DMS153 treated with DMSO at 0.1 percent for 48 hours (cell line): Measurements from ENCODE around the gene HOATZ.

ENCODE experiments used
- DNase-seq: peaks from one replicate; lab custom pipeline; 2025; ENCODE audit not compliant: unreplicated experiment; lab: John Stamatoyannopoulos, UW

HOATZ gene

DNA sequence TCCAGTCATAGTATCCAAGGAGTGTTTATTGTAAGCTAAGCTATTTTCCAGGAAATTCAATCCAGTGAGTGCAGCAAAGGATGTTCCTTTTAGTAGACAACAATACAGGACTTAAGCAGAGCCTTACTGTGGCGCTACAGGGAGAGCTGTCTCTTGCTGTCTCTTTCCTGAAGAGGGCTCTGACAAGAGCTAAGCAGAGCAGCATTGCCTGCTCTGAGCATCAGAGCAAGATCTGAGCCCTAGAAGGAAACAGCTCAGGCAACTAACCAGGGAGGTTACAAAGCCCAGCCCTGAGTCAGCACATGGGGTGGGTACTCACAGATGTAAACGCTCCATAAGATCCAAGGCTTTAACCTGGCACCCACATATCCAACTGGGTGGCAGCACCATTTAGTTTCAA is 33.9 kb downstream of the HOATZ start:
- DNase-seq = no peak

DNA sequence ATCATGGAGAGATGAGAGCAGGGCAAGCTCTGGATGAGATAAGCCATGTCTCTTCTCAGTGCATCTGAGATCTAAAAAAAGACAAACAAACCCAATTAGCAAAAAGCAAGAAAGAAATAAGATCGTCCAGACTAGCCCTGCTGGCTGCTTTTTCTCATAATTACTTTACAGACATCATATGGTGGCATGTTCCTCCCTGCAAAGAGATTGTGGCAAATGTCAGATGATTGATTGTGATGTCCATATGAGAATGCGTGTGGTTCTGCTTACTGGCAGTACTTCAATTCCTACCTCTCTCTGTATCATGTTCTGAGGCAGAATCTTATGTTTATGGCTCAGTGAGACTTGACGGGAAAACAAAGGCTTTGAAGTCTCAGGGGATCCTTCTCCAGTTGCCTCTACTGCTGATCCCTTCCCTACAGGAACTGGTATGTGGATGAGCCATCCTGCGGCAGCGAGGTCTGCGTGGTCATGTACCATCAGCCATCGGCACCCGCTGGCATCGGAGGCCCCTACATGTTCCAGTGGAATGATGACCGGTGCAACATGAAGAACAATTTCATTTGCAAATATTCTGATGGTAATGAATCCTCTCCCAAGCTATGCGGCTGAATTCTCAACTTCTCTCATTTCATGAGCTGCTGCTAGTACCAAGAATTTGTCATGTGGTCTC is 34.8 kb downstream of the HOATZ start:
- no peak for DNase-seq

DNA sequence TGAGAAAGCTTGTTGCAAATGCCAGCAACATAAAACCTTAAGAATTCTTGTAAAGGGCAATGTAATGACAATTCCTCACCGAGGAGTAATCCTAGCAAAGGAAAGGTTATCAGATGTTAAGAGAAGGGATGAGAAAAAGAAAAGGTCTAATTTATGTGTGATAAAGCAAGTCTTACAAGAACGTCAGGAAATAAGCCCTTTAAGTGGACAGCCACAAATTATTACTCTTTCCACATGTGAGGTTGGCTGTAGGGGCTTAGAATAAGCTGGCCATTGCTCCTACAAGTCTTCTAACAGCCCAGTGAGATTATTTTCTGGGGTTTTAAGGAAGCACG is 35.3 kb downstream of the HOATZ start:
- DNase-seq = no peak

DNA sequence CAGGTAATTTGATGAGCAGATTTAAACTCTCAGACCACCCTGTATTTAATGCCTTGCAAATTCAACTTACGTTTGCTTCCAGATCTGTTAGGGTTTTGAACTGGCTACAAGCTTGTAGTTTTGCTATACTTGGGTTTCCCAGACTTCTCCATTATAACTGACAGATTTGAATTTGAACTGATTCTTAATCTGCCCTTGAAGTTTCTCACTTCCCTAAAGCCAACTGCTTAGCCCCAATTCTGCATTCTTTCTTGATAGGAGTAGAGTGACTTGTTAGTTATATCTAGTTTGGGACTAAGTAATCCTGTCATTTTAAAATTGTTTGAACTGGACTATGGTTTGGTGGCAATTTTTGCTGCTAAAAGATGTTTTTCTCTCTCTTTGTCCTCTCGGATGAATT is 35.7 kb downstream of the HOATZ start:
- DNase-seq = no peak

DNA sequence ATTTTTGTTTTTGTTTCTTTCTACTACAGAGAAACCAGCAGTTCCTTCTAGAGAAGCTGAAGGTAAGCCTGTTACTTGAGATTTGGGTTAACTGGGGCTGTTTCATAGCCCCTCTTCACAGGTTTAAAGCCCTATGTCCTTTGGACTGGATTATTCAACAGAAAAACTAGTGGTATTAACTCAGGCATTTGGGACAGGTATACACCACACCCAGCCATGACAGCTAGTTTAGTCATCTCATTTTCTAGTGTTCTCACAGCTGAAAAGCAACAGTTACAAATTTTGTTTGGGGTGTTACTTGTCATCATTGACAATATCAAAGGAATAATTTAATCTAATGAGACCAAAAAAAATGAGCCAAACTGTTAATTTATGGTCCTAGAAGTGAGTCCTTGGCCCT is 40.0 kb downstream of the HOATZ start:
- DNase-seq = no peak

DNA sequence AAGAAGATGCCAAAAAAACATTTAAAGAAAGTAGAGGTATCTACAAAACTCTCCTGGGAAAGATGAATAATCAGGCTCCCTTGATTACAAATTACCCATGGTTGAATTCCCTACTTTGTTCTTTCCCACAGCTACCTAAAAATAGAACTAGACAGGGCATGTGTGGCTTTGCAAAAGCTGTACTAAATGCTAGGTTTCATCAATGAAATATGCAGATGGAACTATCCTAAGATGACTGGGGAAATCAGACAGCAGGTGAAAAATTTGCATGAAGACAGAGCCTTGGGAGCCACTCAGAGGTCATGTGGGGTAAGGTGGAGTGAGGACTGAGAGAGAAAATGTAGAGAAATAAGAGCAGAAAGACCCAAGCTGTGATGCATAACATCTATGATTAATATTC is 40.7 kb downstream of the HOATZ start:
- no peak for DNase-seq

DNA sequence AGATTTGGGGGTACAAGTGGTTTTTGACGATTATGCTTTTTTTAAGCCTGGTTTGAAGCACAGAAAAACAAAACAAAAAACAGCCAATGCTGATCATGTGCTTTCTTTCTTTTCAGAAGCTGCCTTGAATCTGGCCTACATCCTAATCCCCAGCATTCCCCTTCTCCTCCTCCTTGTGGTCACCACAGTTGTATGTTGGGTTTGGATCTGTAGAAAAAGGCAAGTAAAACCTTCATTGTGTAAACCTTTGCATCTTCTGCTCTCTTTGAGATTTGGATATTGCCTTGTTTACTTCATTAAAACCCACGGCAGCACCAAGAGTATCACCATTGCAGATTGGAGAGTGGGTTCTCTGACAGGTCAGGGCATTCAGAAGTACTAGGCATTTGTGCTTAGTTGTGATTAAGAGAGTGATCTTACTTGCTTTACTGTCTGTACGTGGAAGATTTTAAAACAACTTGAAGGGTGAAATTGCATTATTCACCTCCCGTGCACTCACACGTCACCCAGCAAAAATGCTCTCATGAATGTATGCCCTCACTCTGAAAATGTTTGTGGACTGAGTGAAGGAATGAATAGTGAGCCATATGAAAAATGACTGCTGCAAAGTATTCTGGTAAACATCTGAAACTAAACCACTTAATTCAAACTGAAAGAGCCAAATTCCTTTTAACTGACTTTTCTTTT is 43.0 kb downstream of the HOATZ start:
- DNase-seq = no peak

DNA sequence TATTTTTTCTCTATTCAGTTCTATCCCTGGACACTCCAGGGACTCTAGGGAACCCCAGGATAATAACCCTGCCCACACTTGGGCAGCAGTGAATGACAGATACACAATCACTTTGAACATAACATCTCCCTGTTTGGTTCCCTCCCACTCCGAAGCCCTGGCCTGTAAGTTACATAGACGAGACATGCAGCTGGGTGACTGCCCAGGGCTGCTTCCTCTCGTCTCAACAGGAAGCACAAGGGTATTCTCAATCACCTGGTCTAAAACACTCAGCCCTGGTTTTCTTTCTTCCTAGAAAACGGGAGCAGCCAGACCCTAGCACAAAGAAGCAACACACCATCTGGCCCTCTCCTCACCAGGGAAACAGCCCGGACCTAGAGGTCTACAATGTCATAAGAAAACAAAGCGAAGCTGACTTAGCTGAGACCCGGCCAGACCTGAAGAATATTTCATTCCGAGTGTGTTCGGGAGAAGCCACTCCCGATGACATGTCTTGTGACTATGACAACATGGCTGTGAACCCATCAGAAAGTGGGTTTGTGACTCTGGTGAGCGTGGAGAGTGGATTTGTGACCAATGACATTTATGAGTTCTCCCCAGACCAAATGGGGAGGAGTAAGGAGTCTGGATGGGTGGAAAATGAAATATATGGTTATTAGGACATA is 45.4 kb downstream of the HOATZ start:
- no peak for DNase-seq

DNA sequence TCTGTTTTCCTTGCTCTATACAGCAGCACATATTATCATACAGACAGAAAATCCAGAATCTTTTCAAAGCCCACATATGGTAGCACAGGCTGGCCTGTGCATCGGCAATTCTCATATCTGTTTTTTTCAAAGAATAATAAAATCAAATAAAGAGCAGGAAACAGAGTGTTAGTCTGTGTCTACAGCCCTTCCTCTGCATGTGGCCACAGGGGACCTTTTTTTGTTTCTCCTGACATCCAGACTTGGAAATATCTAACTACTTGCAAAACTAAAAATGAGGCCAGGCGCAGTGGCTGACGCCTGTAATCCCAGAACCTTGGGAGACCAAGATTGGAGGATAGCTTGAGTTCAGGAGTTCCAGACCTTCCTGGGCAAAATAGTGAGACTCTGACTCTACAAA is 46.2 kb downstream of the HOATZ start:
- DNase-seq = no peak

DNA sequence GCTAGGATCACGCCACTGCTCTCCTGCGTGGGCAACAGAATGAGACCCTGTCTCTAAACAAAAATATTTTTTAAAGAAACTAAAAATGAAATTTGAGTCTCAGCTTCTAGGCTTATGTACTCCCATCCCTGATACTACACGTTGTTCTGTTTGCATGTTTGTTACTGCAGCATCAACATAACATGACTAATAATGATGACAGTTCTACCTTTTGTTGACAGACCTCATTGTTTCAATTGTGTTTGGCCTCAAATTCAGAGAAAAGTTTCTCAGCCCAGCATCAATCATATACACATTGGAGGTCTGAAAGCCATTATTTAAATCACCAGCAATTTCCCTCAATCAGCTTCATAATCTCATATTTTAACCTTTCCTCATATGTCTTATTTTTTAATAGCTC is 46.7 kb downstream of the HOATZ start:
- DNase-seq = no peak

DNA sequence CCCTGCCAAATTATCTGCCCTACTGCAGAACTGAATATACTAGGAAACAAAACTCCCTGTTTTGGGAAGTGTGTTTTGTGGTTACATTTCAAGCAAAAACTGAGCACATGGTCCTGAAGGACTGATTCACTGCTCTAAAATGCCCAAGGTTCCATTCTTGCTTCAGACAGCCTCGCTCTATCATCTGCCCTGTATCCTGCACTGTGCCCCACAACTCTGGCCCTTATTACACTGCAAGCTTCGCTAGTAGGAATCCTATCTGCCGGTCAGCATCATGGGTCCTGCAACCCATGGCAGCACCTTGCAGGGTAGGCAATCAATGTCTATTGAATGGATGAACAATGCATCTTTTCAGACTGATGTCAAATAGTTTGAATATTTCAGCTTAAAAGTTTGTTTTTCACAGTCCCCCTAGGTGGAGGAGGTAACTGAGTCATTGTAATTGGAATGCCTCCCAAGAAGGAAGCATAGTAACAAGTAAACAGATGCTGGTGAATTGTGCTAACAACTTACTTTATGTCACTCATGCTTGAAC is 47.3 kb downstream of the HOATZ start:
- no peak for DNase-seq

DNA sequence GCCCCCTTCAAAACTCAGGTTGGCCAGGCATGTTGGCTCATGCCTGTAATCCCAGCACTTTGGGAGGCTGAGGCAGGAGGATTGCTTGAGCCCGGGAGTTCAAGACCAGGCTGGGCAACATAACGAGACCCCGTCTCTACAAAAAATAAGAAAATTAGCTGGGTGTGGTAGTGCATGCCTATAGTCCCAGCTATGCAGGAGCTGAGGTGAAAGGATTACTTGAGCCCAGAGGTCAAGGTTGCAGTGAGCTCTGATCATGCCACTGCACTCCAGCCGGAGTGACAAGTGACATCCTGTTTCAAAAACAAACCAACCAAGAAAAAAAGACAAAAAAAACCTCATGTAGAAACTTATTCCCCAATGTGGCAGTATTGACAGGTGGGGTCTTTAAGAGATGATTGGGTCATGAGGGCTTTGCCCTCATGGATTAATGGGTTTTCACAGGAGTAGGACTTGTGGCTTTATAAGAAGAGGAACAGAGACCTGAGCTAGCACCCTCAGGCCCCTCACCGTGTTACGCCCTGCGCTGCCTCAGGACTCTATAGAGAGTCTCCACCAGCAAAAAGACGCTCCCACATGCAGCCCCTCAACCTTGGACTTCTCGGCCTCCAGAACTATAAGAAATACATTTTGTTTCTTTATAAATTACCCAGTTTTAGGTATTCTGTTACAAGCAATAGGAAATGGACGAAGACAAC is 48.3 kb downstream of the HOATZ start:
- no peak for DNase-seq

DNA sequence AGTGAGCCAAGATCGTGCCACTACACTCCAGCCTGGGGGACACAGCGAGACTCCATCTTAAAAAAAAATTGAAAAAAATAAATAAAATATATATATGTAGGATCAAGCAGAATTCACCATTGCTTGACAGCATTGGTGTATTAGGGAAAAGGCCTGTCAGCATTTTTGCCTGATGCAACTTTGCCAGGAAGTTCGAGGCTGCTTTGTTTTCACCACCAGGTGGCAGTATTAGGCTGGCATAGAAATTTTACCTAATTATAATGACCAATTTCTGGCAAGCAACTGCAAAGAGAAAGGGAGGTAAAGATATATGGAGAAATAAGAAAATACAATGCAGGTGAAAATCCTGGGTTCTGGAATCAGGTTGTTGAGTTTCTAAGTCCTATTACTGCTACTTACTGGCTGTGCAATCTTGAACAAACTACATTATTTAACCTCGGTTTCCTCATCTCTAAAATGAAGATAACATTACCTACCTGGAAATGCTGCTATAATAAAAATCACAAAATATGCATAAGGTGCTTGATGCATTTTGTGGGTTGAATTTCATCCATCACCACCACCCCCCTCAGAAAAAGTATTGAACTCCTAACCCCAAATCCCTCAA is 50.6 kb downstream of the HOATZ start:
- DNase-seq = peak; percentile 47

DNA sequence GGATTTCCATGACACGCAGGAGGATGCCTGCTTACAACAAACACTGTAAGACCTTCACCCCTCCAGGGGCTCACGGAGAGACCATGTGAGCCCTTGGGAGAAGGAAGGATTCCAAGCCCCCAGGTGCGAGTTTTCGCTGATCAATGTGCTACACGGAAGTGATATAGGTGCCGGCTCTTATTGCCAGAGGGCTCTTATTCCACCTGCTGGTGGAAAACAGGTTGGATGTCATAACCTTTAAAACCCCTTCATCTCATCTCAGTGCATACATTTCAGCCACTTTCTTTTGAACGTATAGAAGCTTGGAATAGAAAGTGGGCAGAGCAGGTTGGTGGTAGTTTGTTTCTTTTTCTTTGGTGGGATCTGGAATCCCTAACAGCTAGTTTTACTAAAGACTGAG is 51.7 kb downstream of the HOATZ start:
- no peak for DNase-seq

DNA sequence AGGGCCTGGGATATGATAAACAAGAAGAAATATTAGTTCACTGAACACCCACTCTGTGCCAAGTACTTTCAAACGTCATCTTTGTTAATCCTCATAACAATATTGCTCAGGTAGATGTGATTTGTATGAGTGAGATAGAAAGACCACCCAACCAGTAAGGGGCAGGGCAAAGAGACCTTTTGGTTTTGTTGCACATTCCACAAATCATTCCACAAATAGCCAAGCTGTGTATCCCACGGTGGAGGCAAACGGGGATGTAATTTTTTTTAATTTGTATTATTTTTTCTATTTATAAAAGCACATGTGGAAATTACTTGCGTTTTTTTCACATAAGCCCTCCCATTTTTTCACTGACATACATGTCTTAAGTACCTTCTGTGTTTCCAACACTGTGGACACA is 54.9 kb downstream of the HOATZ start:
- no peak for DNase-seq

DNA sequence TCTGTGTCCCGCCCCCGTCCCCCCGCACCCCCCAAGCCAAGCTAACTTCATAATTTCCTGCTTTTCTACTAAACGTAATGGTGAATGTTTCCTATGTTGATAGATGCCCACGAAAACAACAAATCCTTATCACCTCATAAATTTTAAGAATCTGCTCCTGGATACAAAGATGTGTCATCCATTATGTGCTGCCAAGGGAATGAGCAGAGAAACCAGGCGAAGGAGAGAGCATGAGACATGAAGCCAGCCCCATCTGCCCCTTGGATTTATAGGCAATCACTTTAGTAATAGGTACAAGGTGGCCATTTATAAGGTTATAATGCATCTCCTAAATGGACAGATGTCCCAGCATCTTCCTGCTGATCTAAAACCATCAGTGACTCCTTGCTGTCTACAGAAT is 56.2 kb downstream of the HOATZ start:
- DNase-seq = no peak

DNA sequence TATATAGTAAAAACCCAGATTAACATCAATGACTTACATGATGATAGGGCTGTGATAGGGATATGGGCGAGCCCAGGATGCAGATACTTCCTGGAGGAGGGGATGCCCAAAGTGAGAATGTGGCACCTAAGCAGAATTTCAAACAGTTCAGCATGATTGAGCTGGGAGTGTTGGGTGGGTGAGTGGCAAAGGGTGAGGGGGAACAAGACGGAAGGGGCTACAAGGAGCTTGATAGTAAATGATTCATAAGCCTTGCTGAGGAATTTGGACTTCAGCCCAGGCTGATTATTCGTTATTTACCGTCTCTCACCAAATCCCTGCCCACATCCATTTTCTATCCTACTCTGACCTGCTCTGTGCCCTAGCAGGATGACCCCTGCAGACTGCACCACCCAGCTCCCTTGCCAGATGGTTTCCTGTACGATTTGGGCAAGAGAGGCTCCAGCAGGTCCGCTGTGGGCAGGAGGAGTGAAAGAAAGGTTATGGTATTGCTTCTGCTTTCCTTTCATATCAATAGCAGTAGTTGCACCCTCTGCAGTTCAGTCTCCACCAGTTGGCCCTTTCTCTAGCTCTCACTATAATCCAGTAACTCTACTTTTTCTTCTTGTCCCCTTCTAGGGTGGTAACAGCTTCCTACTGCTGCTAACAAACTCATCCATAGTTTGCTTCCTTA is 57.4 kb downstream of the HOATZ start:
- no peak for DNase-seq

DNA sequence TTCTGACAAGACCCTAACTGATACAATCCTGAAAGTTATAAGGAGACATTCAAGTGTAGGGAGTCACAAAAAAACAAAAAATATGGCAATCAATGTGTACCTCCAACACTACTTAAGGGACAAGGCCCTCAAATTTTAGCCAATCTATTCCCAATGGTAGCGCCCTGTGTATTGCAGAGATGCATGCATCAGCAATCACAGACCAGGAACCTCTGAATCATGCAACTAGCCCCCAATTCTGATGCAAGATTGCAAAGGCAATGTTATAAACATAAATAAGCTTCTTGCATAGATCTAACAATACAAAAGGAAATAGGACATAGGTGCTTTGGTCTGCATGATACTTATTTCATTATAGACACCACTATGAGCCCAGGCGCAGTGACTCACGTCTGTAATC is 58.0 kb downstream of the HOATZ start:
- DNase-seq = no peak

DNA sequence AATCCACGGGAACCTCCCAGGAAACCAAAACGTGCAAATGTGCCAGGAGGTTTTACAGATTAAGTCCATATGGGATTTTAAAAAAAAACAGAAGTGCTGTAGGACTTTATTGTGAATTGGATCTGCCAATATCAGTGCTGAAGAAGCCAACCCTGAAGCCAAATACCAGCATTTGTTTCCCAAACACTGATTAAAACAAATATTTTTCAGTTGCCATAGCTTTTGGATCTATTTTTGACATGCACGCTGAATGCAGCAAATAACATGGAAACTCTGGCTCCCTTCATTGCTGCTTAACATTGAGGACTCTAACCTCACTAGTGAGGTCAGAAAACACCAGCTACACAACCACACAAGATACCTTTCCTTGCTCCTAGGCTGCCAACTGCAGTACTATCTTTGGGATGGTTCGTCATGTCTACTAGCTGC is 59.3 kb downstream of the HOATZ start:
- no peak for DNase-seq

DNA sequence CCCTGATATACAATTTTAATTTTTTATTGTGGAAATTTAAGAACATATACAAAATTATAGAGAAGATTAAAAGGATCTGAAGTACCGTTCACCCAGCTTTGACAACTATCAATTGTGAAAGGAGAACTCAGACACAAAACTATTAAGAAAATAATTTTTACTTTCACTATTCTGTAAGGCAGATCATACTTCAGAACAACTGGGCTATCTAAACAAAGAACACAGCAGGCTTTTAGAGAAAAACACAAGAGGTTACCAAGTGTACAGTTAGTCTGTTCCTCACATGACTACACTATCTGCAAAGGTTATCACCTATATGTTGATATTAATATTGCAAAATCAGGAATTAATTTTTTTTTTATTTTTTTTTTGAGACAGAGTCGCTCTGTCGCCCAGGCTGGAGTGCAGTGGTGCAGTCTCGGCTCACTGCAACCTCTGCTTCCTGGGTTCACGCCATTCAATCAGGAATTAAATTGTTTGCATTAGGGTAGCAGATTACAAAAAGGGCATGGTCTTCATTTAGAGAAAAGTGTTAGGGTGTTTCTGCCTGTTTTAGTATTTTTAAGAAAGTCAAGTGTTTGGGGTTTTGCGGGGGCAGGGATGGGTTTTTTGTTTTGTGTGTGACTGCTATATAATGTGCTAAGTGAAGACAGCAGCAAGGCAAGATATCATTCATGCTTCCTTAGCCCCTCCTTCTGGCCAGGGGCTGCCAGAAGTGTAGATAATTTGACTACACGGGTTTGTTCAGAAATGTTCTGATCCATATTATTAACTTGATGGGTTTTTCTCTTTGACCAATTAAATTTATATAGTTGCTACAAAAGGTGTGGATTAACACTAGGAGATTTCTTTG is 60.0 kb downstream of the HOATZ start:
- DNase-seq = no peak
